Ishikawa (cell line): ENCODE measurements around the gene DCLRE1B.
A peak's percentile ranks its signal among the peaks of the same experiment; 100 is the strongest.

Experiments
- CEBPB ChIP-seq: IDR thresholded peaks from 2 replicates; pipeline ENCODE4 v1.6.1; 2012
- CREB1 ChIP-seq: IDR thresholded peaks from 2 replicates; pipeline ENCODE4 v1.6.1; 2012; ENCODE audit warnings: low read depth
- EGR1 ChIP-seq: IDR thresholded peaks from 2 replicates; pipeline ENCODE4 v1.6.1; 2012
- EP300 ChIP-seq: IDR thresholded peaks from 2 replicates; pipeline ENCODE4 v1.6.1; 2012; ENCODE audit warnings: borderline replicate concordance
- FOXM1 ChIP-seq: IDR thresholded peaks from 2 replicates; pipeline ENCODE4 v1.6.1; 2012; ENCODE audit warnings: low read depth, borderline replicate concordance
- NFIC ChIP-seq: IDR thresholded peaks from 2 replicates; pipeline ENCODE4 v1.6.1; 2012
- RAD21 ChIP-seq: IDR thresholded peaks from 2 replicates; pipeline ENCODE4 v1.6.1; 2012; ENCODE audit warnings: low read depth
- REST ChIP-seq: IDR thresholded peaks from 2 replicates; pipeline ENCODE4 v1.6.1; 2012; ENCODE audit warnings: low read depth, mild to moderate bottlenecking
- TAF1 ChIP-seq: IDR thresholded peaks from 2 replicates; pipeline ENCODE4 v1.6.1; 2012; ENCODE audit warnings: low read depth, mild to moderate bottlenecking
- TCF12 ChIP-seq: IDR thresholded peaks from 2 replicates; pipeline ENCODE4 v1.6.1; 2012; ENCODE audit warnings: low read depth
- TEAD4 ChIP-seq: IDR thresholded peaks from 2 replicates; pipeline ENCODE4 v1.6.1; 2012
- USF1 ChIP-seq: IDR thresholded peaks from 2 replicates; pipeline ENCODE4 v1.6.1; 2012
- YY1 ChIP-seq: IDR thresholded peaks from 2 replicates; pipeline ENCODE4 v1.6.1; 2012; ENCODE audit warnings: low read depth
- ZBTB7A ChIP-seq: IDR thresholded peaks from 2 replicates; pipeline ENCODE4 v1.6.1; 2012; ENCODE audit warnings: low read depth
- TF ChIP-seq, protein P1 (sequence below): IDR thresholded peaks from 2 replicates; pipeline ENCODE4 v1.6.1; 2012

DCLRE1B gene

DNA sequence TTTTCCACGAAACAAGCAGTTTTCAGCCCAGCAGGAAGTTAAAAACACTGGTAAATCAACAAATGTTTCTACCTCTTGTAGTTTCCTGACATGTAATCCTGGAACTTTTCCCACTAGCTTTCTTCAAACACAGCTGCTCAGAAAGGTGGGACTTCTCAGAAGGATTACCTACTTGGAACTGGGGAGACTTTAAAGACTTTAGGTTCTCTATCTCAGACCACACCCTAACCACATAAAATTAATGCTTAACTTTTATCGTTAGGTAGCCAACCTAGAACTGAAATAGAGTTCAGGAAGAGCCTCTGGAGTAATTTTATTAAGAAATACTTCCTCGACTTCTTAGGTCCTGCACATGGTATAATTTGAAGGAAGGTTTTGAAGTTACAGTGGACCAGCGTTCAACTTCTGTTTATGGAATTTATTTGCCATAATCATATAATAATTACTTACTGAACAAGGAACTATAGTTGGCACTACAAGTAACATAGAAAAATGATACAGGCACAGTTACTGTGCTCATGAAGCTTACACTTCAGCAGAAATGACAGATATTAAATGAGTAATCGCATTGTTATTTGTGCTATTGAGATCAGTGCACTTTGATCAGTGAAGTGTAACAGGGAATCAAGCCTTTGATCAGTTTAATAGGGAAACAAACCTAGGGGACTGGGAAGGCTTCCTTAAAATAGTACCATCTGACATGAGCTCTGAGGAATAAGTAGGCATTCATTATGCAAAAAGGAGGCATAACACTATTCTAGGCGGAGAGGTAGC is 17.5 kb upstream of the DCLRE1B start, which contains the start of gene BCL2L15:
BCL2L15 (minus strand) TSS at position 180 of the 774 bp plus-strand sequence. CDS start 206 bp downstream, outside the sequence.
- TF ChIP-seq, protein P1, sequence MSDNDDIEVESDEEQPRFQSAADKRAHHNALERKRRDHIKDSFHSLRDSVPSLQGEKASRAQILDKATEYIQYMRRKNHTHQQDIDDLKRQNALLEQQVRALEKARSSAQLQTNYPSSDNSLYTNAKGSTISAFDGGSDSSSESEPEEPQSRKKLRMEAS = peak; percentile 11; the same call in 1 of the 2 replicates
- TF ChIP-seq FOXM1 = peak; percentile 34; the same call in 1 of the 2 replicates
- TF ChIP-seq TEAD4 = peak; percentile 52; the same call in 1 of the 2 replicates
- TF ChIP-seq YY1 = no peak
- no peak for TF ChIP-seq USF1
- no peak for TF ChIP-seq TAF1
- TF ChIP-seq ZBTB7A = no peak
- TF ChIP-seq TCF12 = no peak
- no peak for TF ChIP-seq CREB1
- no peak for TF ChIP-seq CEBPB
- TF ChIP-seq REST = no peak
- TF ChIP-seq EP300 = peak; percentile 67; the same call in 1 of the 2 replicates
- TF ChIP-seq NFIC = peak; percentile 44; the same call in 1 of the 2 replicates
- TF ChIP-seq EGR1 = no peak
- no peak for TF ChIP-seq RAD21

DNA sequence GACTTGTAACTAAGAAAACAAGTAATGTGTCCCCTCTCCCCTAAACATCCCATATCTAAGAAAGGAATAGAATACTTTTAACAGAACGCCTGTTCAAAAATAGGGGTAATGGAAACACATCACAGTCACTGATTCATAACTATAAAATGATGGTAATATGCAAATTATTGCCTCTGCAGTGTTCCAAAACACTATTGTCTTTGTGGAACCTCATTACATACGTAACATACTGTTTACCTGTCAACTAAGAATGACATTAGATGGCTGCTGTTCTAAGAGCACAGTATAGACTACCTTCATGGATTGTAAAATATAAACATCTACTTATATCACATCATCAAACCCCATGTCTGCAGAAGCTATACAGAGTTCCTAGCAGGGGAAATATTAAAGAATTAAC is 14.3 kb upstream of the DCLRE1B start:
- TF ChIP-seq EGR1 = no peak
- TF ChIP-seq, protein P1 = no peak
- TF ChIP-seq USF1 = no peak
- TF ChIP-seq YY1 = no peak
- no peak for TF ChIP-seq FOXM1
- TF ChIP-seq CEBPB = no peak
- no peak for TF ChIP-seq RAD21
- TF ChIP-seq EP300 = no peak
- TF ChIP-seq TAF1 = no peak
- no peak for TF ChIP-seq CREB1
- TF ChIP-seq ZBTB7A = no peak
- no peak for TF ChIP-seq TCF12
- no peak for TF ChIP-seq NFIC
- TF ChIP-seq REST = no peak

DNA sequence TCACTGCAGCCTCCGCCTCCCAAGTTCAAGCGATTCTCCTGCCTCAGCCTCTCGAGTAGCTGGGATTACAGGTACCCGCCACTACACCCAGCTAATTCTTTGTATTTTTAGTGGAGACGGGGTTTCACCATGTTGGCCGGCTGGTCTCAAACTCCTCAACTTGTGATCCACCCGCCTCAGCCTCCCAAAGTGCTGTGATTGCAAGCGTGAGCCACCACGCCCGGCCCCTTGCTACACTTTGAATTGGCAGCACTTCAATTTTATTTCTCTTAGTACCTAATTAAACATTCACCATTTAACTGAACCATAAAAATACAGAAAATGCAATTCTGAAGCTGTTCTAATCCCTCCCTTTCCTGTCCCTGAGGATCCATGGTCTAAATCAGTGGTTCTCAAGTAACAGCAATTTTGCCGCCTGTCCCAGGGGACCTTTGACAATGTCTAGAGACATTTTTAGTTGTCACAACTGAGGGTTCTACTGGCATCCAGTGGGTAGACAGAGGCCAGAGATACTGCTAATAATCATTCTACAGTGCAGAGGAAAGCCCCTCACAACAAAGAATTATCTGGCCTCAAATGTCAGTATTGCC is 13.4 kb upstream of the DCLRE1B start:
- TF ChIP-seq EGR1 = no peak
- TF ChIP-seq CEBPB = no peak
- TF ChIP-seq RAD21 = no peak
- TF ChIP-seq, protein P1 = no peak
- TF ChIP-seq USF1 = no peak
- no peak for TF ChIP-seq TCF12
- TF ChIP-seq YY1 = no peak
- no peak for TF ChIP-seq EP300

- TF ChIP-seq TEAD4 (no peak), REST (no peak), YY1 (no peak), FOXM1 (no peak), NFIC (no peak)
- TF ChIP-seq, protein P1 = no peak
Measured at GRCh38 chr1:113893267-113893666, 11.9 kb upstream of the DCLRE1B start.
